B cell (primary cell): ENCODE results near the gene RNF223. TPM values are rescaled to one million over a fixed set of nuclear protein-coding genes. Genes with fewer than 3 reads are reported as not detected.

Experiments
- ATAC-seq: fragments of 200-7000 bp; cut with Tn5 transposase; one replicate; pipeline ENCODE4 v1.10.0; 2021; ENCODE audit warnings: low read depth, mild to moderate bottlenecking, moderate number of reproducible peaks, moderate library complexity
- CTCF ChIA-PET: fragments of 350-600 bp; sonication (Branson Sonifier 250); formaldehyde crosslinking; loops from one replicate; lab custom pipeline; 2021; ENCODE audit warnings: antibody characterized with exemption, inconsistent platforms; lab: Charles Lee
- POLR2A ChIA-PET: fragments of 350-600 bp; sonication (Branson Sonifier 250); formaldehyde crosslinking; loops from one replicate; lab custom pipeline; 2021; ENCODE audit warnings: antibody characterized with exemption; lab: Charles Lee
- DNase-seq: peaks from one replicate; pipeline ENCODE4 v3.0.0; 2013
- H2AFZ ChIP-seq: 2 replicates; pipeline ENCODE4 v1.6.1; 2012; ENCODE audit warnings: mild to moderate bottlenecking, low read depth, low read length; ENCODE audit not compliant: insufficient read depth, poor library complexity, severe bottlenecking
- H3K27ac ChIP-seq, 2 donors: 1 replicate in 1 of 2; 2 replicates in 1 of 2; pipeline ENCODE4 v1.5.1; 2012 to 2013; ENCODE audit warnings: low read length in 2 of 2, mild to moderate bottlenecking in 2 of 2, moderate library complexity in 1 of 2
- H3K27me3 ChIP-seq, 4 experiments: fragments of 200-600 bp in 1 of 4; sonication (generic) in 1 of 4; replicated peaks in 1 of 4; 1 replicate in 2 of 4; 2 replicates in 2 of 4; pipeline versions ENCODE4 v1.6.1 to v1.7.0; 2013 to 2016; ENCODE audit warnings: low read length in 3 of 4, mild to moderate bottlenecking in 2 of 4, mixed read lengths in 1 of 4, moderate library complexity in 1 of 4; ENCODE audit not compliant: insufficient read depth in 4 of 4, control insufficient read depth in 3 of 4; ENCODE audit errors: control extremely low read depth in 1 of 4
- H3K36me3 ChIP-seq, 2 experiments: replicated peaks in 1 of 2; 1 replicate in 1 of 2; 2 replicates in 1 of 2; pipeline versions ENCODE4 v1.6.1 to v1.7.1; 2013; ENCODE audit warnings: low read length in 1 of 2; ENCODE audit not compliant: insufficient read depth in 2 of 2, control insufficient read depth in 1 of 2; ENCODE audit errors: control extremely low read depth in 1 of 2, extremely low read depth in 1 of 2
- H3K4me1 ChIP-seq, 2 donors: fragments of 200-600 bp in 1 of 2; sonication (generic) in 1 of 2; 1 replicate in 1 of 2; 2 replicates in 1 of 2; pipeline versions ENCODE4 v1.5.1 to v1.6.1; 2013 to 2017; ENCODE audit warnings: low read length in 2 of 2; ENCODE audit not compliant: control insufficient read depth in 2 of 2, insufficient read depth in 2 of 2
- H3K4me2 ChIP-seq: replicated peaks from 2 replicates; pipeline ENCODE3; 2012; ENCODE audit warnings: mild to moderate bottlenecking, low read depth, low read length; ENCODE audit not compliant: poor library complexity, severe bottlenecking
- H3K4me3 ChIP-seq, 5 experiments: fragments of 200-600 bp in 1 of 5; sonication (generic) in 1 of 5; 1 replicate in 3 of 5; 2 replicates in 2 of 5; pipeline versions ENCODE4 v1.5.1 to v1.7.0; 2011 to 2016; ENCODE audit warnings: low read length in 4 of 5, mild to moderate bottlenecking in 4 of 5, low read depth in 2 of 5, control low read depth in 1 of 5, moderate library complexity in 1 of 5; ENCODE audit not compliant: insufficient read depth in 1 of 5; ENCODE audit errors: control extremely low read depth in 1 of 5, extremely low read depth in 1 of 5
- H3K79me2 ChIP-seq: fragments of 200-600 bp; sonication (generic); one replicate; pipeline ENCODE4 v1.6.0; 2016; ENCODE audit warnings: low read length; ENCODE audit not compliant: control insufficient read depth, insufficient read depth
- H3K9ac ChIP-seq: fragments of 200-600 bp; sonication (generic); 2 replicates; pipeline ENCODE4 v1.6.1; 2017; ENCODE audit warnings: mild to moderate bottlenecking, low read length, moderate library complexity
- H3K9me3 ChIP-seq, 3 donors: one replicate each; pipeline versions ENCODE4 v1.6.1 to v1.7.1; 2013; ENCODE audit warnings: low read length in 2 of 3; ENCODE audit not compliant: control insufficient read depth in 2 of 3, insufficient read depth in 1 of 3; ENCODE audit errors: control extremely low read depth in 1 of 3
- H4K20me1 ChIP-seq: 2 replicates; pipeline ENCODE4 v1.6.0; 2012; ENCODE audit warnings: mild to moderate bottlenecking, low read length; ENCODE audit not compliant: insufficient read depth, control insufficient read depth, poor library complexity, severe bottlenecking
- H3K27ac Mint-ChIP-seq: one replicate; pipeline ENCODE4 v1.8.0; 2021; ENCODE audit warnings: mixed read lengths
- H3K27me3 Mint-ChIP-seq: one replicate; pipeline ENCODE4 v1.8.0; 2021; ENCODE audit warnings: mixed read lengths
- H3K4me1 Mint-ChIP-seq: one replicate; pipeline ENCODE4 v1.8.0; 2021; ENCODE audit warnings: mixed read lengths
- H3K4me3 Mint-ChIP-seq: one replicate; pipeline ENCODE4 v1.8.0; 2021; ENCODE audit warnings: mixed read lengths
- H3K9me3 Mint-ChIP-seq: one replicate; pipeline ENCODE4 v1.8.0; 2022; ENCODE audit warnings: mixed read lengths; ENCODE audit not compliant: insufficient read depth
- EZH2 ChIP-seq: IDR thresholded peaks from 2 replicates; pipeline ENCODE4 v1.6.1; 2012; ENCODE audit warnings: borderline replicate concordance, low read depth, mild to moderate bottlenecking, moderate library complexity, low read length; ENCODE audit not compliant: insufficient read depth, poor library complexity, severe bottlenecking
- WGBS: methylation state at CpG from one replicate; pipeline ENCODE4 v1.1.5; 2013; ENCODE audit warnings: missing lambda C conversion rate; ENCODE audit not compliant: insufficient coverage; 5-methylcytosine and 5-hydroxymethylcytosine counted together
- intact Hi-C: fragments of 100-400 bp; cut with micrococcal nuclease; formaldehyde crosslinking; loops from one replicate; pipeline ENCODE4 v1.10.0; 2022
- polyA plus RNA-seq: library from polyadenylated mRNA; depleted of rRNA; stranded (reverse); fragments of >200 nt; gene quantifications from 2 replicates; pipeline ENCODE4 v1.2.3, GENCODE V29; 2012
- total RNA-seq, 2 donors: library from RNA; stranded (reverse); fragments of 120-200 nt in 1 of 2; gene quantifications; 1 replicate in 1 of 2; 2 replicates in 1 of 2; pipeline versions ENCODE4 v1.2.3 to v1.2.4, GENCODE V29; 2013 to 2022
- TF ChIP-seq, protein P1 (sequence below): fragments of 200-600 bp; IDR thresholded peaks from one replicate; pipeline ENCODE4 v1.8.0; 2022; ENCODE audit warnings: antibody characterized with exemption, mild to moderate bottlenecking

The RNF223 gene
- total and polyA plus RNA-seq, 2 donors (not counting 1 experiment from before 2014, with no cell fraction given): not detected

DNA sequence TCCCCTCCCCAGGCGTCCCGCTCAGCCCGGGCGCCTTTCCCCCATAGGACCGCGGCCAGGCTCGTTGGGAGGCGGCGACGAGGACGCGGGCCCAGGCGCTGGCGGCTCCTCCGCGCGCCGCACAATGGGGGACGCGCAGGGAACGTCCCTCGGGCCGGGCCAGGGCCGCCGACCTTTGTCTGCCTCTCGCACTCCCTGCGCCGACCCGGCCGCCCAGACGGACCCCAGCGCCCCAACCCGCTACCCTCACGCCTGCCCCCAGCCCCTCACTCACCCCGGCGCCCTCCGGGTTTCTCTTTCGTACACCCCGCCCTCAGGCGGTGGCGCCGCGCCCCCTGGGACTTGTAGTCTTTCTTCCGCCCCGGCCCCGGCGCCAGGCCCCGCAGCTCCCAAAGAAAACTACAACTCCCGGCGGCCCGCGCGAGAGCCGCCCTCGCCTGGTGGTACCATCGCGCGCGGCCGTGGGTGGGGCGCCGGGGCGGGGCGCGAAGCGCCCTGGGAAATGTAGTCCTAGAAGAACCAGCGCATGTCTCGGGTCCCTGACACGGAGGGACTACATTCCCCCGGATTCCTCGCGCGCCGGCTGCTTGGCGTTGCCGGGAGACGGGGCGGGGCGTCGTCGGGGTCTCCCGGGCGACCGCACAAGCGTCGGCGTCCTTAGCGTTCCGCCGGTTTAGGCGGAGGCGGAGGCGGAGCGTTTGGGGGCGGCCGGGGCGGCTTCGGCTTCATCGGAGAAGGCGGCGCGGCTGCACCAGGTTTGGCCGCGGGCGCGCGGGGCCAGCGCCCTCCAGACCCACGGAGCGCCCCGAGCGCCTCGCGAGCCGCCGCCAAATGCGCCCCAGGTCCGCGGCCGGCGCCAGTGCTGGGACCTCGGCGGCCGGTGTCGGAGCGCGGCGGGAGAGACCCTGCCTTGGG, 41.9 kb upstream of the RNF223 start, which contains the start of gene C1orf159:
Gene C1orf159 (minus strand): TSS at position 304 of the 915 bp plus-strand sequence. CDS start 24,546 bp downstream, outside the sequence.
- H3K9me3 ChIP-seq: peaks cover 0 to 31% (median 3%) of the 10 kb centered on the region in 3 donors
- peaks cover 16% of the 10 kb centered on the region for H3K4me1 Mint-ChIP-seq
- peak within 1 kb of the TSS; percentile 23 to 80 (median 68) for H3K4me3 ChIP-seq
- H3K27ac Mint-ChIP-seq: peak within 1 kb of the TSS; percentile 88
- H3K9me3 Mint-ChIP-seq: no peaks in the 10 kb centered on the region
- H2AFZ ChIP-seq: peak within 1 kb of the TSS; percentile 84
- ChIA-PET POLR2A (interaction anchor here (0.6 to 1.5 kb wide), 8 partner anchors 36 to 155 kb away, joined by 3 to 6 read pairs (median 3); partner anchors contain the start of genes B3GALT6 and SDF4), CTCF (interaction anchor here (0.6 to 2.3 kb wide), 5 partner anchors 83 to 176 kb away, joined by 3 to 8 read pairs (median 3); partner anchors contain the start of gene UBE2J2)
- peaks cover 9% of the 10 kb centered on the region for H3K27me3 Mint-ChIP-seq
- WGBS: under 1% methylated on average over 127 of the region's 128 CpGs
- peaks cover 10 to 16% of the 10 kb centered on the region in 2 donors for H3K4me1 ChIP-seq
- ATAC-seq: peak; percentile 92
- peak within 1 kb of the TSS in 1 of 2 donors; percentile 76 for H3K27ac ChIP-seq
- peak within 1 kb of the TSS; percentile 88 for H3K4me3 Mint-ChIP-seq
- H3K27me3 ChIP-seq: peaks cover 0 to 29% (median 3%) of the 10 kb centered on the region in 4 experiments
- H3K4me2 ChIP-seq: peak within 1 kb of the TSS; percentile 96
- H3K36me3 ChIP-seq: no peaks in the 10 kb centered on the region
- TF ChIP-seq, protein P1, sequence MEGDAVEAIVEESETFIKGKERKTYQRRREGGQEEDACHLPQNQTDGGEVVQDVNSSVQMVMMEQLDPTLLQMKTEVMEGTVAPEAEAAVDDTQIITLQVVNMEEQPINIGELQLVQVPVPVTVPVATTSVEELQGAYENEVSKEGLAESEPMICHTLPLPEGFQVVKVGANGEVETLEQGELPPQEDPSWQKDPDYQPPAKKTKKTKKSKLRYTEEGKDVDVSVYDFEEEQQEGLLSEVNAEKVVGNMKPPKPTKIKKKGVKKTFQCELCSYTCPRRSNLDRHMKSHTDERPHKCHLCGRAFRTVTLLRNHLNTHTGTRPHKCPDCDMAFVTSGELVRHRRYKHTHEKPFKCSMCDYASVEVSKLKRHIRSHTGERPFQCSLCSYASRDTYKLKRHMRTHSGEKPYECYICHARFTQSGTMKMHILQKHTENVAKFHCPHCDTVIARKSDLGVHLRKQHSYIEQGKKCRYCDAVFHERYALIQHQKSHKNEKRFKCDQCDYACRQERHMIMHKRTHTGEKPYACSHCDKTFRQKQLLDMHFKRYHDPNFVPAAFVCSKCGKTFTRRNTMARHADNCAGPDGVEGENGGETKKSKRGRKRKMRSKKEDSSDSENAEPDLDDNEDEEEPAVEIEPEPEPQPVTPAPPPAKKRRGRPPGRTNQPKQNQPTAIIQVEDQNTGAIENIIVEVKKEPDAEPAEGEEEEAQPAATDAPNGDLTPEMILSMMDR: no peak
- TF ChIP-seq EZH2: no peak
- H4K20me1 ChIP-seq: no peaks in the 10 kb centered on the region
- H3K79me2 ChIP-seq: peaks cover 36% of the 10 kb centered on the region
- peak within 1 kb of the TSS; percentile 71 for H3K9ac ChIP-seq
- peak; percentile 98 for DNase-seq
- intact Hi-C loops: loop anchor here (1.0 to 2.0 kb wide), 11 partner anchors 28 to 259 kb away; partner anchors contain the start of genes AURKAIP1, B3GALT6, CPTP and INTS11
